GM18867 (cell line): ENCODE results near the gene FCGR3B.
A peak's percentile ranks its signal among the peaks of the same experiment; 100 is the strongest.
"Not testable (repeated sequence)": the region's sequence is repeated elsewhere in the genome, so short reads cannot be mapped to it uniquely, and the experiment has no call there.

Source experiments
- ATAC-seq: cut with Tn5 transposase; IDR thresholded peaks from one replicate; pipeline ENCODE4 v1.9.1; 2021; ENCODE audit warnings: mild to moderate bottlenecking, moderate library complexity; ENCODE audit not compliant: unreplicated experiment

The FCGR3B gene

GRCh38 chr1:161606541-161607336 lies 24.2 kb downstream of the FCGR3B start:
- ATAC-seq: not testable (repeated sequence)

- not testable (repeated sequence) for ATAC-seq
Measured at GRCh38 chr1:161605762-161606540, 25.0 kb downstream of the FCGR3B start.

- not testable (repeated sequence) for ATAC-seq
Measured at GRCh38 chr1:161605024-161605423, 26.0 kb downstream of the FCGR3B start.

GRCh38 chr1:161597077-161597476 lies 33.9 kb downstream of the FCGR3B start:
- ATAC-seq: not testable (repeated sequence)

- not testable (repeated sequence) for ATAC-seq
Measured at GRCh38 chr1:161595583-161595982, 35.4 kb downstream of the FCGR3B start.

- ATAC-seq: not testable (repeated sequence)
Measured at GRCh38 chr1:161595173-161595572, 35.8 kb downstream of the FCGR3B start.

GRCh38 chr1:161594269-161594984 lies 36.5 kb downstream of the FCGR3B start:
- not testable (repeated sequence) for ATAC-seq

- ATAC-seq: not testable (repeated sequence)
Measured at GRCh38 chr1:161593092-161593755, 37.8 kb downstream of the FCGR3B start.

- ATAC-seq: not testable (repeated sequence)
Measured at GRCh38 chr1:161592586-161592985, 38.4 kb downstream of the FCGR3B start.

- not testable (repeated sequence) for ATAC-seq
Measured at GRCh38 chr1:161589920-161590319, 41.1 kb downstream of the FCGR3B start.

GRCh38 chr1:161589365-161589764 lies 41.6 kb downstream of the FCGR3B start:
- ATAC-seq: not testable (repeated sequence)

GRCh38 chr1:161588596-161588995 lies 42.4 kb downstream of the FCGR3B start:
- not testable (repeated sequence) for ATAC-seq

GRCh38 chr1:161582882-161583281 lies 48.1 kb downstream of the FCGR3B start:
- not testable (repeated sequence) for ATAC-seq

- peak; percentile 75 for ATAC-seq
Measured at GRCh38 chr1:161580879-161581537, 50.0 kb downstream of the FCGR3B start.

GRCh38 chr1:161579856-161580507 lies 51.0 kb downstream of the FCGR3B start:
- peak; percentile 31 for ATAC-seq

- ATAC-seq: not testable (repeated sequence)
Measured at GRCh38 chr1:161576676-161577075, 54.3 kb downstream of the FCGR3B start.
